Right lobe of liver (tissue), 4 donors: Measurements from ENCODE around the gene LRP5.

Experiments used
- CTCF ChIP-seq, 4 donors: fragments of 200-600 bp in 3 of 4; fragments of 450-650 bp in 1 of 4; IDR thresholded peaks; one replicate each; pipeline versions ENCODE4 v1.5.1 to v1.8.0; 2016 to 2022; ENCODE audit warnings: antibody characterized with exemption in 4 of 4, mild to moderate bottlenecking in 2 of 4
- POLR2A ChIP-seq: fragments of 450-650 bp; IDR thresholded peaks from one replicate; pipeline ENCODE4 v1.6.1; 2017; ENCODE audit warnings: antibody characterized with exemption, mild to moderate bottlenecking
- donor health status: DM: no; HTN: no; CAD: no.
- donor health status: DM: no; HTN: no; CAD: no.
- donor health status: DM: no; HTN: yes; CAD: no.

- no peak for TF ChIP-seq CTCF (IDR thresholded peaks at IDR 0.05)
- TF ChIP-seq POLR2A = no peak
Observed at GRCh38 chr11:68413591-68413999, 101.2 kb downstream of the LRP5 start.
